WTC11 (cell line): ENCODE results near the gene PIK3C2G. TPM values are rescaled to one million over a fixed set of nuclear protein-coding genes. Genes with fewer than 3 reads are reported as not detected.

Source experiments
- ATAC-seq: fragments of 200-7000 bp; cut with Tn5 transposase; 2 replicates; pipeline ENCODE4 v1.10.0; 2021; ENCODE audit warnings: mild to moderate bottlenecking, moderate library complexity
- CTCF ChIA-PET: fragments of 300-600 bp; sonication (Branson Sonifier 250); formaldehyde crosslinking; loops from one replicate; lab custom pipeline; 2021; ENCODE audit warnings: antibody characterized with exemption; lab: Charles Lee
- POLR2A ChIA-PET: fragments of 350-600 bp; sonication (Branson Sonifier 250); formaldehyde crosslinking; loops from one replicate; lab custom pipeline; 2021; ENCODE audit warnings: antibody characterized with exemption; lab: Charles Lee
- DNase-seq: peaks from one replicate; pipeline ENCODE4 v3.0.0; 2021; ENCODE audit warnings: low spot score
- H3K27ac Mint-ChIP-seq: 2 replicates; pipeline ENCODE4 v1.8.0; 2021; ENCODE audit warnings: mixed read lengths
- H3K27me3 Mint-ChIP-seq: 2 replicates; pipeline ENCODE4 v1.8.0; 2021; ENCODE audit warnings: low read depth, mild to moderate bottlenecking, moderate library complexity, mixed read lengths
- H3K36me3 Mint-ChIP-seq: 2 replicates; pipeline ENCODE4 v1.8.0; 2021; ENCODE audit warnings: mixed read lengths
- H3K4me1 Mint-ChIP-seq: 2 replicates; pipeline ENCODE4 v1.8.0; 2022; ENCODE audit warnings: mixed read lengths
- H3K4me3 Mint-ChIP-seq: 2 replicates; pipeline ENCODE4 v1.8.0; 2021; ENCODE audit warnings: mild to moderate bottlenecking, moderate library complexity, mixed read lengths
- H3K9me3 Mint-ChIP-seq: 2 replicates; pipeline ENCODE4 v1.8.0; 2021; ENCODE audit warnings: mixed read lengths
- CREB1 ChIP-seq: sonication (generic); formaldehyde crosslinking; IDR thresholded peaks from 2 replicates; pipeline ENCODE4 v1.8.0; 2023; ENCODE audit warnings: mild to moderate bottlenecking, missing genetic modification reagents
- ELF4 ChIP-seq: sonication (generic); formaldehyde crosslinking; IDR thresholded peaks from 2 replicates; pipeline ENCODE4 v1.8.1; 2022; ENCODE audit warnings: low read depth, mild to moderate bottlenecking, moderate library complexity, missing genetic modification reagents
- GABPB1 ChIP-seq: sonication (generic); formaldehyde crosslinking; IDR thresholded peaks from 2 replicates; pipeline ENCODE4 v1.8.1; 2023; ENCODE audit warnings: mild to moderate bottlenecking, missing genetic modification reagents
- JUN ChIP-seq: sonication (generic); formaldehyde crosslinking; IDR thresholded peaks from 2 replicates; pipeline ENCODE4 v1.8.0; 2023; ENCODE audit warnings: mild to moderate bottlenecking, missing genetic modification reagents
- KAT7 ChIP-seq: sonication (generic); formaldehyde crosslinking; IDR thresholded peaks from 2 replicates; pipeline ENCODE4 v1.8.1; 2023; ENCODE audit warnings: missing genetic modification reagents, mild to moderate bottlenecking, borderline replicate concordance
- NFATC4 ChIP-seq: fragments of 250-450 bp; sonication (Bioruptor Pico); IDR thresholded peaks from 2 replicates; pipeline ENCODE4 v1.9.0; 2021; ENCODE audit warnings: mild to moderate bottlenecking
- NR2C2 ChIP-seq: sonication (generic); formaldehyde crosslinking; IDR thresholded peaks from 2 replicates; pipeline ENCODE4 v1.8.0; 2022; ENCODE audit warnings: mild to moderate bottlenecking, missing genetic modification reagents
- SP1 ChIP-seq: sonication (generic); formaldehyde crosslinking; conservative IDR thresholded peaks from 2 replicates; pipeline ENCODE4 v1.8.1; 2022; ENCODE audit warnings: missing genetic modification reagents
- TP53 ChIP-seq: sonication (generic); formaldehyde crosslinking; IDR thresholded peaks from 2 replicates; pipeline ENCODE4 v1.8.1; 2023; ENCODE audit warnings: mild to moderate bottlenecking, missing genetic modification reagents
- ZBTB21 ChIP-seq: sonication (generic); formaldehyde crosslinking; IDR thresholded peaks from 2 replicates; pipeline ENCODE4 v1.8.1; 2023; ENCODE audit warnings: mild to moderate bottlenecking, missing genetic modification reagents, borderline replicate concordance
- ZNF232 ChIP-seq: sonication (generic); formaldehyde crosslinking; IDR thresholded peaks from 2 replicates; pipeline ENCODE4 v1.8.0; 2022; ENCODE audit warnings: mild to moderate bottlenecking, missing genetic modification reagents
- ZNF396 ChIP-seq: fragments of 250-450 bp; sonication (Bioruptor Pico); IDR thresholded peaks from 2 replicates; pipeline ENCODE4 v1.8.0; 2021; ENCODE audit warnings: mild to moderate bottlenecking, moderate library complexity, borderline replicate concordance
- total RNA-seq: library from RNA; stranded (reverse); gene quantifications from 3 replicates; pipeline ENCODE4 v1.2.3, GENCODE V29; 2021
- TF ChIP-seq, protein P1 (sequence below): sonication (generic); formaldehyde crosslinking; IDR thresholded peaks from 2 replicates; pipeline ENCODE4 v1.8.1; 2022; ENCODE audit warnings: mild to moderate bottlenecking, missing genetic modification reagents, moderate library complexity, borderline replicate concordance
- TF ChIP-seq, protein P2 (sequence below): fragments of 250-450 bp; sonication (Bioruptor Pico); IDR thresholded peaks from 2 replicates; pipeline ENCODE4 v1.8.0; 2021; ENCODE audit warnings: mild to moderate bottlenecking
- TF ChIP-seq, protein P3 (sequence below): fragments of 250-450 bp; sonication (Bioruptor Pico); IDR thresholded peaks from 2 replicates; pipeline ENCODE4 v2.1.2; 2022; ENCODE audit warnings: mild to moderate bottlenecking, moderate library complexity
- TF ChIP-seq, protein P4 (sequence below): sonication (generic); formaldehyde crosslinking; IDR thresholded peaks from 2 replicates; pipeline ENCODE4 v1.8.1; 2022; ENCODE audit warnings: low read depth, missing genetic modification reagents, borderline replicate concordance
- TF ChIP-seq, protein P5 (sequence below): fragments of 250-450 bp; sonication (Bioruptor Pico); IDR thresholded peaks from 2 replicates; pipeline ENCODE4 v1.9.0; 2021; ENCODE audit warnings: moderate library complexity, mild to moderate bottlenecking, inconsistent platforms, borderline replicate concordance

The PIK3C2G gene
- total RNA-seq, 1 experiment from 2014 or later: not detected

DNA sequence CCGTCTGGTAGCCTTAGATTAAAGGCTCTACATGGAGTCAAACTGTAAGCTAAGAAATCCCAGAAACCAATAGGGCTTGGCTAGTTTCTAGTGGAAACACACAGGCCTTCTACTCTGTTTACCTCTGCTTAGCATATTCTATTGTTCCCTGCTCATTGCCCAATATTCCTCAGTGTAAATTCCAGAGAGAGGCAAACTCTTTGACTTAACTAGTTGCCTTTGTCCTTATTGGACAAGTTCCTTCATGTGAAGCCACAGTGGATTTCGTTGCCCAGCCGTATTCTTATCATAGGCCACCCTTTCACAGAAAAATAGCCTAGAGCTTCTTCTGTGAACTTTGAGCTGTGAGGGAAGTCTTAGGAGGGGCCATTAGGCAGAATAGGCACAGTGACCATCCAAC is 290.4 kb downstream of the PIK3C2G start (continued):
- TF ChIP-seq, protein P1, sequence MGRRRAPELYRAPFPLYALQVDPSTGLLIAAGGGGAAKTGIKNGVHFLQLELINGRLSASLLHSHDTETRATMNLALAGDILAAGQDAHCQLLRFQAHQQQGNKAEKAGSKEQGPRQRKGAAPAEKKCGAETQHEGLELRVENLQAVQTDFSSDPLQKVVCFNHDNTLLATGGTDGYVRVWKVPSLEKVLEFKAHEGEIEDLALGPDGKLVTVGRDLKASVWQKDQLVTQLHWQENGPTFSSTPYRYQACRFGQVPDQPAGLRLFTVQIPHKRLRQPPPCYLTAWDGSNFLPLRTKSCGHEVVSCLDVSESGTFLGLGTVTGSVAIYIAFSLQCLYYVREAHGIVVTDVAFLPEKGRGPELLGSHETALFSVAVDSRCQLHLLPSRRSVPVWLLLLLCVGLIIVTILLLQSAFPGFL (CRISPR knock-in tag): no peak
- TF ChIP-seq, protein P2, sequence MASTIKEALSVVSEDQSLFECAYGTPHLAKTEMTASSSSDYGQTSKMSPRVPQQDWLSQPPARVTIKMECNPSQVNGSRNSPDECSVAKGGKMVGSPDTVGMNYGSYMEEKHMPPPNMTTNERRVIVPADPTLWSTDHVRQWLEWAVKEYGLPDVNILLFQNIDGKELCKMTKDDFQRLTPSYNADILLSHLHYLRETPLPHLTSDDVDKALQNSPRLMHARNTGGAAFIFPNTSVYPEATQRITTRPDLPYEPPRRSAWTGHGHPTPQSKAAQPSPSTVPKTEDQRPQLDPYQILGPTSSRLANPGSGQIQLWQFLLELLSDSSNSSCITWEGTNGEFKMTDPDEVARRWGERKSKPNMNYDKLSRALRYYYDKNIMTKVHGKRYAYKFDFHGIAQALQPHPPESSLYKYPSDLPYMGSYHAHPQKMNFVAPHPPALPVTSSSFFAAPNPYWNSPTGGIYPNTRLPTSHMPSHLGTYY (CRISPR knock-in tag): no peak
- TF ChIP-seq CREB1 (no peak), ELF4 (CRISPR knock-in tag) (no peak), ZBTB21 (no peak)

DNA sequence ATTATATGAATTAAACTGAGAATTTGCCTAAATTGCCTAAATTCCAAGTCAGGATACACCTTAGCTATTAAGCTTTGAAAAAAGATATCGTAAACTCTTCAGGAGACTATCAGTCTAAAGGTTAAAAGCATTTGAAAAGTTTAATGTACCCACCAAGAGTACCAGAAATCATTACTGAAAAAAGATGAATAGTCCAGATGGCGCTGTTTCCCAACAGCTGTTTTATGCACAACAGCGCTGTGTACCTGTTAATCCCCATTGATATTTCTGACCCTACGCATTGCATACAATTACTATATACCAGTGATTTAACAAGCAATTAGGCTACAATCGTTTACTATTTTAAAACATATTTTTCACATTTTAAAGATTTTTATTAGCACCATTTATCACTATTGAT is 291.5 kb downstream of the PIK3C2G start:
- no peak for DNase-seq
- POLR2A ChIA-PET: no interaction called here
- CTCF ChIA-PET: no interaction called here

DNA sequence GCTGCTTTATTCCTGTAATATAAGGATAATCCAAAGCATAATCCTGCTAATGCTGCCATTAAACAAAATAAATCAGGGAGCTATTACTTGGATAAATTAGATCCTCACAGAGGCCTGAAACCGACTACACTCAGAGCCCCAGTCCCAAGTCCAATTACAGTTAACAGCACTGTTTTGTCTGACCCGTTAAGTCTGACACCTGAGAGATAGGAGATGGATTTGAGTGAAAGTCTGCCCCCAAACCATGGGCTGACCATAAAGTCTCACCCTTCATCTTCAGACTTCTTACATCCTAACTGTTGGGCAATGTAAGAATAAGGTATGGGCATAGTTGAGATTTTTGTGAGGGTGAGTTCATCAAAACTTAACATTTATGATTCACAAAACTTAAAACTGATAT is 294.8 kb downstream of the PIK3C2G start:
- Mint-ChIP-seq H3K9me3 (no peaks in the 10 kb centered on the region), H3K36me3 (no peaks in the 10 kb centered on the region), H3K27ac (no peak overlapping the region), H3K27me3 (no peaks in the 10 kb centered on the region), H3K4me1 (0 out of 2 replicates have a peak, but pooled peaks cover 2% of the 10 kb centered on the region), H3K4me3 (no peak overlapping the region)
- TF ChIP-seq KAT7 (CRISPR knock-in tag) (no peak), TP53 (CRISPR knock-in tag) (no peak), NFATC4 (CRISPR knock-in tag) (no peak)
- TF ChIP-seq, protein P3, sequence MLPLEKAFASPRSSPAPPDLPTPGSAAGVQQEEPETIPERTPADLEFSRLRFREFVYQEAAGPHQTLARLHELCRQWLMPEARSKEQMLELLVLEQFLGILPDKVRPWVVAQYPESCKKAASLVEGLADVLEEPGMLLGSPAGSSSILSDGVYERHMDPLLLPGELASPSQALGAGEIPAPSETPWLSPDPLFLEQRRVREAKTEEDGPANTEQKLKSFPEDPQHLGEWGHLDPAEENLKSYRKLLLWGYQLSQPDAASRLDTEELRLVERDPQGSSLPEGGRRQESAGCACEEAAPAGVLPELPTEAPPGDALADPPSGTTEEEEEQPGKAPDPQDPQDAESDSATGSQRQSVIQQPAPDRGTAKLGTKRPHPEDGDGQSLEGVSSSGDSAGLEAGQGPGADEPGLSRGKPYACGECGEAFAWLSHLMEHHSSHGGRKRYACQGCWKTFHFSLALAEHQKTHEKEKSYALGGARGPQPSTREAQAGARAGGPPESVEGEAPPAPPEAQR (CRISPR knock-in tag): no peak
- TF ChIP-seq, protein P4, sequence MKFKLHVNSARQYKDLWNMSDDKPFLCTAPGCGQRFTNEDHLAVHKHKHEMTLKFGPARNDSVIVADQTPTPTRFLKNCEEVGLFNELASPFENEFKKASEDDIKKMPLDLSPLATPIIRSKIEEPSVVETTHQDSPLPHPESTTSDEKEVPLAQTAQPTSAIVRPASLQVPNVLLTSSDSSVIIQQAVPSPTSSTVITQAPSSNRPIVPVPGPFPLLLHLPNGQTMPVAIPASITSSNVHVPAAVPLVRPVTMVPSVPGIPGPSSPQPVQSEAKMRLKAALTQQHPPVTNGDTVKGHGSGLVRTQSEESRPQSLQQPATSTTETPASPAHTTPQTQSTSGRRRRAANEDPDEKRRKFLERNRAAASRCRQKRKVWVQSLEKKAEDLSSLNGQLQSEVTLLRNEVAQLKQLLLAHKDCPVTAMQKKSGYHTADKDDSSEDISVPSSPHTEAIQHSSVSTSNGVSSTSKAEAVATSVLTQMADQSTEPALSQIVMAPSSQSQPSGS: no peak
- DNase-seq (no peak), ATAC-seq (no peak)
- ChIA-PET POLR2A (no interaction called here), CTCF (no interaction called here)

More for the DNA sequence above, 291.5 kb downstream of the PIK3C2G start:
- ATAC-seq: no peak
- Mint-ChIP-seq H3K27me3 (no peaks in the 10 kb centered on the region), H3K36me3 (no peaks in the 10 kb centered on the region), H3K4me3 (no peak overlapping the region), H3K27ac (no peak overlapping the region), H3K9me3 (no peaks in the 10 kb centered on the region), H3K4me1 (peaks cover 8% of the 10 kb centered on the region)
- no peak for TF ChIP-seq ZNF232 (CRISPR knock-in tag)

DNA sequence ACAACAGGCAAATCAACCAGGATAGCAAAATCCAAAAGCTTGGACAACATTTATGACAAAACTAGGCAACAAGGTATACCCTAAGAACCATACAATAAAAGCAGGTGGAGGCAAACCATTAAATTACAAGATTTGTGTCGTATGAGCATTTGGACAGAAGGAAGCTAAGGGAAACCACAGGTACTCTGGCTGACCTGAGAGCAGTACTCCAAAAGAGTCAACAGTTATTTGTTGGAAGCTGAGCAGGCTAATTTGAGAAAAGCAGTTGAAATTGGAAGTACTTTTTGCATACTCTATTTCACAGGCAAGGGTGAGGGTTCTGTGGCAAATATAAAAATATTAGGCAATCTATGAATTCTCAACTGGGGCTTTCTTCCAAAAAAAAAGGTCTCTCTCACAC is 297.9 kb downstream of the PIK3C2G start:
- no peak for ATAC-seq
- DNase-seq: no peak
- H3K4me1 Mint-ChIP-seq: no peaks in the 10 kb centered on the region
- TF ChIP-seq, protein P4: no peak
- TF ChIP-seq SP1 (no peak), NR2C2 (no peak), GABPB1 (CRISPR knock-in tag) (no peak), ZNF396 (CRISPR knock-in tag) (no peak), KAT7 (CRISPR knock-in tag) (no peak), JUN (no peak)
- TF ChIP-seq, protein P5, sequence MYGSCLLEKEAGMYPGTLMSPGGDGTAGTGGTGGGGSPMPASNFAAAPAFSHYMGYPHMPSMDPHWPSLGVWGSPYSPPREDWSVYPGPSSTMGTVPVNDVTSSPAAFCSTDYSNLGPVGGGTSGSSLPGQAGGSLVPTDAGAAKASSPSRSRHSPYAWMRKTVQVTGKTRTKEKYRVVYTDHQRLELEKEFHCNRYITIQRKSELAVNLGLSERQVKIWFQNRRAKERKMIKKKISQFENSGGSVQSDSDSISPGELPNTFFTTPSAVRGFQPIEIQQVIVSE (CRISPR knock-in tag): no peak
- TF ChIP-seq, protein P3 (CRISPR knock-in tag): no peak

More for the DNA sequence above, 297.9 kb downstream of the PIK3C2G start:
- H3K4me3 Mint-ChIP-seq: no peak overlapping the region
- no peaks in the 10 kb centered on the region for H3K27me3 Mint-ChIP-seq
- CTCF ChIA-PET: no interaction called here
- H3K36me3 Mint-ChIP-seq: no peaks in the 10 kb centered on the region
- H3K27ac Mint-ChIP-seq: no peak overlapping the region
- H3K9me3 Mint-ChIP-seq: no peaks in the 10 kb centered on the region
- POLR2A ChIA-PET: no interaction called here
